WTC11 (cell line): ENCODE data around the gene BABAM2. TPM values are rescaled to one million over a fixed set of nuclear protein-coding genes. Genes with fewer than 3 reads are reported as not detected.

Source experiments
- ATAC-seq: fragments of 200-7000 bp; cut with Tn5 transposase; 2 replicates; pipeline ENCODE4 v1.10.0; 2021; ENCODE audit warnings: mild to moderate bottlenecking, moderate library complexity
- CTCF ChIA-PET: fragments of 300-600 bp; sonication (Branson Sonifier 250); formaldehyde crosslinking; loops from one replicate; lab custom pipeline; 2021; ENCODE audit warnings: antibody characterized with exemption; lab: Charles Lee
- POLR2A ChIA-PET: fragments of 350-600 bp; sonication (Branson Sonifier 250); formaldehyde crosslinking; loops from one replicate; lab custom pipeline; 2021; ENCODE audit warnings: antibody characterized with exemption; lab: Charles Lee
- DNase-seq: peaks from one replicate; pipeline ENCODE4 v3.0.0; 2021; ENCODE audit warnings: low spot score
- H3K27ac Mint-ChIP-seq: 2 replicates; pipeline ENCODE4 v1.8.0; 2021; ENCODE audit warnings: mixed read lengths
- H3K27me3 Mint-ChIP-seq: 2 replicates; pipeline ENCODE4 v1.8.0; 2021; ENCODE audit warnings: low read depth, mild to moderate bottlenecking, moderate library complexity, mixed read lengths
- H3K36me3 Mint-ChIP-seq: 2 replicates; pipeline ENCODE4 v1.8.0; 2021; ENCODE audit warnings: mixed read lengths
- H3K4me1 Mint-ChIP-seq: 2 replicates; pipeline ENCODE4 v1.8.0; 2022; ENCODE audit warnings: mixed read lengths
- H3K4me3 Mint-ChIP-seq: 2 replicates; pipeline ENCODE4 v1.8.0; 2021; ENCODE audit warnings: mild to moderate bottlenecking, moderate library complexity, mixed read lengths
- H3K9me3 Mint-ChIP-seq: 2 replicates; pipeline ENCODE4 v1.8.0; 2021; ENCODE audit warnings: mixed read lengths
- ATF1 ChIP-seq: sonication (generic); formaldehyde crosslinking; IDR thresholded peaks from 2 replicates; pipeline ENCODE4 v1.8.1; 2023; ENCODE audit warnings: mild to moderate bottlenecking, moderate library complexity, missing genetic modification reagents
- ATF3 ChIP-seq: sonication (generic); formaldehyde crosslinking; conservative IDR thresholded peaks from 2 replicates; pipeline ENCODE4 v1.8.1; 2022; ENCODE audit warnings: mild to moderate bottlenecking, missing genetic modification reagents
- CBFB ChIP-seq: sonication (generic); formaldehyde crosslinking; IDR thresholded peaks from 2 replicates; pipeline ENCODE4 v1.8.1; 2022; ENCODE audit warnings: mild to moderate bottlenecking, low read depth, missing genetic modification reagents
- CREM ChIP-seq: sonication (generic); formaldehyde crosslinking; IDR thresholded peaks from 2 replicates; pipeline ENCODE4 v1.8.1; 2022; ENCODE audit warnings: mild to moderate bottlenecking, missing genetic modification reagents, moderate library complexity
- E2F5 ChIP-seq: sonication (generic); formaldehyde crosslinking; IDR thresholded peaks from 2 replicates; pipeline ENCODE4 v1.8.1; 2022; ENCODE audit warnings: mild to moderate bottlenecking, moderate library complexity, missing genetic modification reagents
- GRHL2 ChIP-seq: fragments of 250-450 bp; sonication (Bioruptor Pico); IDR thresholded peaks from 2 replicates; pipeline ENCODE4 v1.8.0; 2022; ENCODE audit warnings: mild to moderate bottlenecking, moderate library complexity; ENCODE audit not compliant: insufficient replicate concordance, severe bottlenecking
- GTF2I ChIP-seq: fragments of 250-450 bp; sonication (Bioruptor Pico); conservative IDR thresholded peaks from 2 replicates; pipeline ENCODE4 v1.4.0; 2021; ENCODE audit warnings: mild to moderate bottlenecking
- MXD4 ChIP-seq: fragments of 250-450 bp; sonication (Bioruptor Pico); IDR thresholded peaks from 2 replicates; pipeline ENCODE4 v1.8.0; 2021; ENCODE audit warnings: mild to moderate bottlenecking, moderate library complexity, borderline replicate concordance
- NR1H2 ChIP-seq: sonication (generic); formaldehyde crosslinking; IDR thresholded peaks from 2 replicates; pipeline ENCODE4 v1.9.0; 2021; ENCODE audit warnings: mild to moderate bottlenecking, moderate library complexity, missing genetic modification reagents
- PRRX2 ChIP-seq: fragments of 250-450 bp; sonication (Bioruptor Pico); IDR thresholded peaks from 2 replicates; pipeline ENCODE4 v1.8.0; 2021; ENCODE audit warnings: mild to moderate bottlenecking
- ZMAT4 ChIP-seq: fragments of 250-450 bp; sonication (Bioruptor Pico); IDR thresholded peaks from 2 replicates; pipeline ENCODE4 v1.9.0; 2021; ENCODE audit warnings: mild to moderate bottlenecking
- ZNF263 ChIP-seq: sonication (generic); formaldehyde crosslinking; IDR thresholded peaks from 2 replicates; pipeline ENCODE4 v1.8.1; 2022; ENCODE audit warnings: low read depth, mild to moderate bottlenecking, moderate library complexity, missing genetic modification reagents
- ZNF396 ChIP-seq: fragments of 250-450 bp; sonication (Bioruptor Pico); IDR thresholded peaks from 2 replicates; pipeline ENCODE4 v1.8.0; 2021; ENCODE audit warnings: mild to moderate bottlenecking, moderate library complexity, borderline replicate concordance
- ZNF423 ChIP-seq: fragments of 250-450 bp; sonication (Bioruptor Pico); IDR thresholded peaks from 2 replicates; pipeline ENCODE4 v2.1.2; 2022; ENCODE audit warnings: mild to moderate bottlenecking, moderate library complexity
- ZNF512 ChIP-seq: sonication (generic); formaldehyde crosslinking; IDR thresholded peaks from 2 replicates; pipeline ENCODE4 v1.8.1; 2022; ENCODE audit warnings: missing genetic modification reagents, borderline replicate concordance
- total RNA-seq: library from RNA; stranded (reverse); gene quantifications from 3 replicates; pipeline ENCODE4 v1.2.3, GENCODE V29; 2021

BABAM2 gene
- total RNA-seq, 1 experiment from 2014 or later = 16.5 TPM

- no peak for ATAC-seq
- H3K4me3 Mint-ChIP-seq = no peak overlapping the region
- CTCF ChIA-PET = no interaction called here
- H3K9me3 Mint-ChIP-seq = 0 out of 2 replicates have a peak, but pooled peaks cover 5% of the 10 kb centered on the region
- TF ChIP-seq GTF2I (CRISPR knock-in tag) (no peak), GRHL2 (CRISPR knock-in tag) (no peak), E2F5 (CRISPR knock-in tag) (no peak)
- TF ChIP-seq, all 79 proteins: peak for 0
- Mint-ChIP-seq H3K27ac (no peak overlapping the region), H3K36me3 (no peaks in the 10 kb centered on the region), H3K4me1 (peaks cover 32% of the 10 kb centered on the region), H3K27me3 (no peaks in the 10 kb centered on the region)
- POLR2A ChIA-PET = no interaction called here
- no peak for DNase-seq
Measured at GRCh38 chr2:28313220-28313784, 422.8 kb downstream of the BABAM2 start.

GRCh38 chr2:28314968-28315367 is 424.4 kb downstream of the BABAM2 start:
- Mint-ChIP-seq H3K27me3 (no peaks in the 10 kb centered on the region), H3K4me3 (no peak overlapping the region)
- CTCF ChIA-PET = no interaction called here
- no peak for DNase-seq
- POLR2A ChIA-PET = no interaction called here
- TF ChIP-seq ZNF396 (CRISPR knock-in tag) (no peak), E2F5 (CRISPR knock-in tag) (no peak), MXD4 (no peak), CBFB (CRISPR knock-in tag) (no peak)
- TF ChIP-seq, all 79 proteins: peak for 0
- ATAC-seq = no peak
- peaks cover 36% of the 10 kb centered on the region for H3K4me1 Mint-ChIP-seq
- H3K27ac Mint-ChIP-seq = no peak overlapping the region
- no peaks in the 10 kb centered on the region for H3K36me3 Mint-ChIP-seq
- no peaks in the 10 kb centered on the region for H3K9me3 Mint-ChIP-seq

GRCh38 chr2:28316546-28317335 is 426.2 kb downstream of the BABAM2 start:
- no peak for DNase-seq
- Mint-ChIP-seq H3K4me3 (no peak overlapping the region), H3K27me3 (no peaks in the 10 kb centered on the region), H3K36me3 (no peaks in the 10 kb centered on the region), H3K27ac (no peak overlapping the region), H3K9me3 (no peaks in the 10 kb centered on the region), H3K4me1 (peaks cover 43% of the 10 kb centered on the region)
- ChIA-PET CTCF (interaction anchor here (0.7 kb wide), 1 partner anchor 594 kb away, joined by 3 read pairs; no protein-coding TSS in a partner anchor), POLR2A (no interaction called here)
- TF ChIP-seq ZMAT4 = no peak
- no peak for ATAC-seq

GRCh38 chr2:28317390-28317789 is 426.9 kb downstream of the BABAM2 start:
- CTCF ChIA-PET = no interaction called here
- TF ChIP-seq ATF3 (CRISPR knock-in tag) = no peak
- no peak for TF ChIP-seq ZNF423 (CRISPR knock-in tag)
- no peak for TF ChIP-seq GTF2I (CRISPR knock-in tag)
- no peak for TF ChIP-seq ATF1 (CRISPR knock-in tag)
- no peak for TF ChIP-seq NR1H2
- no peak for TF ChIP-seq PRRX2 (CRISPR knock-in tag)
- no peak for TF ChIP-seq CREM
- TF ChIP-seq ZNF512 (CRISPR knock-in tag) = no peak
- TF ChIP-seq ZNF263 (CRISPR knock-in tag) = no peak
- Mint-ChIP-seq H3K4me1 (peaks cover 50% of the 10 kb centered on the region), H3K27ac (no peak overlapping the region), H3K9me3 (no peaks in the 10 kb centered on the region), H3K36me3 (no peaks in the 10 kb centered on the region), H3K27me3 (no peaks in the 10 kb centered on the region), H3K4me3 (no peak overlapping the region)
- POLR2A ChIA-PET = no interaction called here
- DNase-seq = no peak
- no peak for ATAC-seq
